ENCODE measurements around the gene ASCL5.

ASCL5 gene

DNA sequence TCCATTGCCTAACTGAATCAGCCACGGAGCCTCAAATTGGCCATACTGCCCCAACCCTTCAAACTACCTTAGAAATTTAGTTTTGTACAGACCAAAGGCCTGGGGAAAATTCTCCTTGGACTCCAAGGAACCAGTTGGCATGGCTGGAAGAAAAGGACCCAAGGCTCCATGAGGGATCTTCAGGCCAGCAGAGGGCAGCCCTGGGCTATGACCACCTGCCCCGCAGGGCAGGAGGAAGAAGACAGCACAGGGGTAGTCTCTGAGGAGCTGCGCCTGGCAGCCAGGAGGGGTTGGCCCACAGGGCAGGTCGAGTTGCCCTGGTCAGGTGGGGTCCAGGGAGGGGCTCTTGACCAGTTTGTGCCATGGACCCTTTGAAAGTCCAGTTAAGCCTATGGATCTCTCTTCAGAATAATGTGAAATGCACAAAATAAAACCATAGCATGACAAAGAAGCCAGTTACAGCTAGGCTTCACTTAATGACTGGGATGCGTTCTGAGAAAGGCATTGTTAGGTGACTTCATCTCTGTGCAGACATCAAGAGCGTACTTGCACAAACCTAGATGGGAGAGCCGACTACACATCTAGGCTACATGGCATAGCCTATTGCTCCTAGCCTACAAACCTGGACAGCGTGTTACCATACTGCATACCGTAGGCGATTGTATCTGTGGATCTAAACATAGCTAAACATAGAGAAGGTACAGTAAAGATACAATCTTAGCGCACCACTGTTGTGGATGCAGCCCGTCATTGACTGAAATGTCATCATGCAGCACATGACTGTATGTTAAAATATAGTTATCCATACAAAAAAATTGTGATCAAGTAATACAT is 40.9 kb downstream of the ASCL5 start:
- DNase-seq (ENCODE audit: low read depth): no peak

DNA sequence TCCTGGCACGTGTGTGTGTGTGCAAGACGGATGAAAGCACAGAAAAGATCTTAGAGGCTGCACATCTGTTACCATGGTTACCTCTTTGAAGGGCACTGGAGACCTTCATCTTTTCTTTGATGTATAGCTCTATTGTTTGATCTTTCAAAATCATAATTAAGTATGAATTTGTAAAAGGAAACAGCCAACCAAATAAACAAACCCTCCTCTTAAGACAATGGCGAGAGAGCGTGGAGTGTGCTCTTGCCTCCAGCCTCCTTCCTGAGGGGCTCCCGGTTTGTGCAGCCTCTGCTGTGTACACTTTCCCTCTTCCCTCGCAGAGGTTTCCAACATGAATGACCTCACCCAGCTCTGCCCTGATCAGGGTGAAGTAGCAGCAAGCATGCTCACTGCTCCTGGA is 42.7 kb downstream of the ASCL5 start:
- DNase-seq (ENCODE audit: low read depth): no peak

DNA sequence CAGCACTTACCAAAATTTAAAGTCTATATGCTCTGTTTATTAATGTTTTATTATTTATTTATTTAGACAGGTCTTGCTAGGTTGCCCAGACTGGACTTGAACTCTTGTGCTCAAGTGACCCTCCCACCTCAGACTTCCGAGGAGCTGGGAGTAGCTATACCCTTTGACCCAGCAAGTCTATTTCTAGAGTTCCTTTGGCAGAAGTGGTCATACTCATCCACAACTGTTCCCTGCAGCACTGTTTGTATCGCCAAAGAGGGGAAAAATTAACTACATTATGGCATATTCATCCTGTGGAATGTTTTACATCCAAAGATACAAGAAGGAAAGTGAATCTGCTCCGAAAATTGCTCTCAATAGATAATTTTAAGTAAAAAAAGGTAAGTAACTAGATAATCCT is 43.2 kb downstream of the ASCL5 start:
- no peak for DNase-seq (ENCODE audit: low read depth)

DNA sequence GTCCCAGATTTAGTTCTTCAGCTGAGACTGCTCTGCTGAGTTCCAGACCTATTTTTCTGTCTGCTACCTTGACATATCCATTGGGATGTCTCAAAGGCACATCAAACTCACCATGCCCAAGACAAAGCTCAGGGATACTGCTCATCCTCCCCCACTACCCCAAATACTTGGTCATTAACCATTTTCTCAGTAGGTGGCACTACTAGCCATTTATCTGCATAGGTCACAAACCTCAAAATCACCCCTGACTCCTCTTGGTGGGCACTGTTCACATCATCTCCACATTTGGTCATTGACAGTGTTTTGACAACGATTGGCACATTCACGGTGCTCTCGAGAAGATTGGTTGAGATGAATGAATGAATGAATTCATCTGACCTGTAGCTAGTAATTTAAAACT is 46.8 kb downstream of the ASCL5 start:
- DNase-seq (ENCODE audit: low read depth): no peak

DNA sequence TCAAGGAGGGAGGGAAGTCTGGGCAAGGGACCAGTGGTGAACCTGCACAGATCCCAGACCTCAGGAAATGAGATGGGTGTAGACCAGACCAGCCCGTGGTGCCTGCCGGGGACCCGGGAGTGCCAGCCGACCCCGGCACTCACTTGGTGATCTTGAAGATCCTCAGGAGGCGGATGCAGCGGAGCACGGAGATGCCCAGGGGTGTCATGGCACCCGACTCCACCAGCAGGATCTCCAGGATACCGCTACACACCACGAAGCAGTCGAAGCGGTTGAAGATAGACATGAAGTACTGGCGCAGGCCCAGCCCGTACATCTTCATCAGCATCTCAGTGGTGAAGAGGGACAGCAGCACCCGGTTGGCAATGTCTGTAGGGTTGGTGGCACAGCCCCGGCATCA is 49.2 kb downstream of the ASCL5 start:
- DNase-seq (ENCODE audit: low read depth): no peak

DNA sequence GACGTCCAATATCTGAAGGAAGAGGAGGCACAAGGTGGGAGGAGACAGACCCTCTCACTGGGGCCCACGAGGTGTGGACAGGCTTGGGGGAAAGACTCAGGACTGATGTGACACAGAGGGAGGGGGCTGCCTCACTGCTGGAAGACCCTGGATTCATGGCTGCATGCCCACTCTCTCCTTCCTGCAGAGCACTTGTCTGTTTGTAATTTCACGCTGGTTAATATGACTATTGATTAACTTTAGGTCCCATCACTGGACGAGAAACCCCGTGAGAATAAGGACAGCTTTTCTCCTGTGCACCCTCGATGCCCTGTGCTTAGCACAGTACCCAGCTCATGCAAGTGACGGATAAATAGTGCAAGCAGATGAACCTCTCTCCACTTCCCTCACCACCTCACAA is 49.9 kb downstream of the ASCL5 start:
- no peak for DNase-seq (ENCODE audit: low read depth)

DNA sequence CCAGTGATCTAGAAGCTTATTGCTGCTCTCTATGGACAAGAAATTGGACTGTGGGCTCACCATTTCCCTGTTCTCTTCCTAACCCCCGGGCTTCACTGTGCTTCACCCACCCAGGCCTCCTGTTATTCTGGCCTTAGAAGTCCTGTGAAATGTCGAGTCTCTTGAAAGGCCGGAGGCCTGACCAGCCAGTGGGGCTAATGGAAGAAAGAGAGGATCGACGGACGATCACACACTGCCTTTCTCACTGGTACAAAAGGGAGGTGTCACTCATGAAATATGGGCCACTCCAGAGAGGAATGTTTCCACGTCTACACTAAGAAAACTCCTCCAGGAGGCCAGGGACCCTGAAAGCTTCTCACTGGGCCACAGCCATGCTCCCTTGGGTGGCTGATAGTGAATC is 50.9 kb downstream of the ASCL5 start:
- DNase-seq (ENCODE audit: low read depth): no peak

DNA sequence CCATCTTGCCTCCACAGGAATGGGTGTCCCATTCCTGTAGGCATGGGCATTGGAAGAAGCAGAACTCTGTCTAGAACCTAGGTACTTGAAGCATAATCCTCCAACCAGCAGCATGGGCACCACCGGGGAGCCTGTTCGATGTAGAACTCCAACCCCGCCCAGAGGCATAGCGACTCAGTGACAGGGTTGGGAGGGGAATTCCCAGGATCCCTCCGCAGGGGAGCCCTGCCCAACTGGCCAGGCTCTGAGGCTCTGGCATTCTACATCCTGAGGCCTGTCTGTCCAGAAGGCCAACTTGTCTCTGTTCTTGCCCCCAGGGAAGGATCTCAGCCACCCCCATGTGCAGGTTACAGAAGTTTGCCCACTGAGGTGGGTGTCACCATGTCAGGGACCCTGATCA is 53.0 kb downstream of the ASCL5 start:
- no peak for DNase-seq (ENCODE audit: low read depth)

DNA sequence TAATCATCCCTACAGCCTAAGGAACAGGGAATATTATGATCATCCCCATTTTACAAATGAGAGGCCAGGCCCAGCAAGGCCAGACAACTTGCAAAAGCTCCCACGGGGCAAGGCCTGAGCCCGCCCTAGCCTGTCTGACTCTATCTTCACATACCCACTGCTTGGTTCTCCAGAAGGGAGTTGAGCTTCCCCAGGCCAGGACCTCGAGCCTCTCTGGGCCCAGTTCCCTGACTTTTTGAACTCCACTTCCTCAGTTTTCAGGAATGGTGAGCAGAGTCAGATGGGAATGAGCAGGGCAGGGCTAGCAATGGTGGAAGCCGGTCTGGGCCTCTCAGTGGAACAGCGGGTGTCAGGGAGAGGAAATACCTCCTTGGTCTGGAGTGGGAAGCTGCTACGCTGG is 54.1 kb downstream of the ASCL5 start:
- no peak for DNase-seq (ENCODE audit: low read depth)

DNA sequence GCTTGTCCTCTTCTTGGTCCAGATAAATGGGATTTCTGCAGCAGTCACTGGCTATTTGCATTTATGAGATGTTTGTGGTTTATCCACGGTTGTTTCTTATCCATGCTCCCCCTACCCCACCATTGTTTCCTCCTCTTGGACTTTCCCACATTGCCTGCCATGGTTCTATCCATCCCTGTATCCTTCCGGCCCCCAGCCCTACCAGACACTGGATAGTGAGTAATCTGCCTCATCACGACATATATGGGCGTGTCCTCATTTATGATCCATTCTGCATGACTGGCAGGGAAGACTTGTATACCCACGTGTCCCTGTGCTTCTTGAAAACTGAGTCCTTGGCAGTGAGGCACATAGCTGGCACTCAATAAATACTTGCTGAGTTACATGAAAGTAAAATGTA is 54.8 kb downstream of the ASCL5 start:
- DNase-seq (ENCODE audit: low read depth): no peak

DNA sequence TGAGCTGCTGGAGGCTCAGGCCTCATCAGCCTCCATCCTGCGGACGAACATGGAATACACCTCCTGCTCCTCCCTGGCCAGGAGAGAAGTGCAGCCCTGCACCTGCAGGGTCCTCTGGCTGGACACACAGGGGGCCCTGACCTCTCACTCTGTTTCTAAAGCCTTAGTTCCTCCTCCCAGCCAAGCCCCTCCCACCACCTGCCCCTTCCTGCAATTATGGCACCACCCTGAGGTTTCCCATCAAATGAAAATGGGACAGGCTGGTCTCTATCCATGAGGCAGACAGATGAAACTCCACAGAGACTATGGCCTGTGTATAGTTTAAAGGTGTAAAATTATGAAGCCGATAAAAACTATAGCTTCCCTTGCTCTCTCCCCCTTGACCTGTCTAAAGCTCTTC is 57.3 kb downstream of the ASCL5 start:
- DNase-seq (ENCODE audit: low read depth): no peak

DNA sequence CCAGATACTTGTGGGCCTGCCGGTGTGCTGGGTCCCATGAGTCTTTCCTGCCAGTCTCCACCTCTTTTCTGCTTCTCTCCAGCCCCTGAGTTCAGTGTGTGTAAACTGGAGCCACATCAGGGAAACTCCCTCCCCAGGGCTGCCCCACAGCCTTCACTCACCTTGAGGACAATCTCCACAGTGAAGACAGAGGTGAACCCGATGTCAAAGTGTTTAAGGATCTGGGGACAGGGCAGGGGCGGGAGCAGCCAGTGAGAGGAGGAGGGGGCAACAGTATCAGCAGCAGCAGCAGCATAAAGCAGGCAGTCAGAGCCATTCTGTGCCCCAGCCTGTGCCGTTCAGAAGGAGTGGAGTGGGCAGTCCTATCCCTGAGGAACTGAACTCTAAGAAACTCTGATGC is 58.0 kb downstream of the ASCL5 start:
- no peak for DNase-seq (ENCODE audit: low read depth)

DNA sequence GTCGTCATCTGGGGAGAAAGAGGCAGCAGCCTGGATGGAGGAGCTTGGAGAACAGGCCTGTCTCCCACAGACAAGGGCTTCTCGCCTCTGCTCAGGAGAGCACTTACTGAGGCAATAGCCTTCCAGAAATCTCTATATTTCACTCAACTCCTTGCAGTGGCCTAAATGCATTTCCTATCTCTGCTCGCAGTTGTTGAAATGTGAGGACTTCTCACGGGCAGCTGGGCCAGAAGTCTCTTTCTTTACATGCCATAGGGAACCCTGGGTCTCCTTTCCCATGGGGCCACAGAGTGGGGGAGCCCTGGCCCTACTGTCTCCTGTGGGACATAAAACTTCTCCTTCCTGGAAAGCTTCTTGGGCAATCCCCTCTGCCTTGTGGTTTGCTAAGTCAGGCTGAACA is 60.0 kb downstream of the ASCL5 start:
- no peak for DNase-seq (ENCODE audit: low read depth)

DNA sequence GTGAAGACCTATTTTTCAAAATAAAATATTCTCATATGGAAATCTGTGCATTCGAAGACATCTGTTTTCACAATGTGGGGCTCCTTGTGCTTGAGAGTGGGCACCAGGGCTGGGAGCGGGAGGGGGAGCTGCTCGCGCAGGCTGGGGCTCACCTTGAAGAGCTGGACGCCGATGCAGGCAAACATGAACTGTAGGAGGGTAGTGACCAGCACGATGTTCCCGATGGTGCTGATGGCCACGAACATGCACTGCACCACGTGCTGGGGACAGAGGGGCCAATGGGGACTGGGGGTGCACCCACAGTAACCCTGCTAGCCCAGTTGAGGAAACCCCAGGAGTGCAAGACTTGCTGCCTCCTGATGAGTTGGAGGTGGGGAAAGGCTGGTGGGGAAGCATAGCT is 61.3 kb downstream of the ASCL5 start:
- DNase-seq (ENCODE audit: low read depth): no peak

DNA sequence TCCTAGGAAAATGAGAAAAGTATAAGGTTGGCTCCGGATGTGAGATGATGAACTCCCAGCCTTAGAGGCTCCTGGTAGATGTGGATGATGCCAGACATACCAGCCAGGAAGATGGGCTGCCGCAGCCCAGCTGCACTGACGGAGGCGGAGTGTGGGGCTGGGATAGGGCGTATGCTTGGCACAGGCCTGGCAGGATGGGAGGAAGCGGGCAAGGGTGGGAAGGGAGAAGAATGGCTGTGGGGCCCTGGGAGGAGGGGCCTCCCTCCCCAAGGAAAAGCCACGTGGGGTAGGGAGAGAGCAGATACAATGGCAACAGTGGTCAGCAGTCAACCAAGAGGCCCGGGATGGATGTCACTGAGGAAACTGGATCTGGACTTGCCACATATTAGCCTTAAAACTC is 62.2 kb downstream of the ASCL5 start:
- no peak for DNase-seq (ENCODE audit: low read depth)
